ENCODE results near the gene STK38L. TPM values are rescaled to one million over a fixed set of nuclear protein-coding genes. Genes with fewer than 3 reads are reported as not detected.

STK38L gene
- total RNA-seq, 1 donor, result 68.8 TPM

DNA sequence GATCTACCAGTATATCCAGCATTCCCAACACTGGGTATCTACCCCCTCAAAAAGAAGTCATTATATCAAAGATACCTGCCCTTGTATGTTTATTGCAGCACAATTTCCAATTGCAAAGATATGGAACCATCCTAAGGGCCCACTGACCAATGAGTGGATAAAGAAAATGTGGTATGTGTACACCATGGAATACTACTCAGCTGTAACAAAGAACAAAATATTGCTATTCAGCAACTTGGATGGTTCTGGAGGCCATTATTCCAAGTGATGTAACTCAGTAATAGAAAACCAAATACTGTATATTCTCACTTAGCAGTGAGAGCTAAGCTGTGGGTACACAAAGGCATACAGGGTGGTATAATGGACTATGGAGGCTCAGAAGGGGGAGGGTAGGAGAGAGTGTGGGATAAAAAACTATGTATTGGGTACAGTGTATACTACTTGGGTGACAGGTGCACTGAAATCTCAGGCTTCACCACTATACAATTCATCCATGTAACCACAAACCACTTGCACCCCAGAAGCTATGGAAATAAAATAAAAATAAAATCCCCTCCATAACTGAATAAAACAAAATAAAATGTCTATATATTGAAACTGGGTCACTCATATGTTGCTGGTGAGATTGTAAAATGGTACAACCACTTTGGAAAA is 34.7 kb upstream of the STK38L start:
- H3K27me3 ChIP-seq (ENCODE audit: insufficient read depth, low read length), result no peaks in the 10 kb centered on the region
- H2AFZ ChIP-seq (ENCODE audit: low read length), result no peak overlapping the region
- H3K79me2 ChIP-seq (ENCODE audit: insufficient read depth, low read length), result no peaks in the 10 kb centered on the region
- H3K4me3 ChIP-seq (ENCODE audit: insufficient read depth, low read length), result no peak overlapping the region
- no peaks in the 10 kb centered on the region for H3K9me3 ChIP-seq (ENCODE audit: low read depth, low read length)
- no peaks in the 10 kb centered on the region for H3K4me1 ChIP-seq (ENCODE audit: insufficient read depth, low read length)
- H3K4me2 ChIP-seq (ENCODE audit: insufficient read depth, low read length), result no peak overlapping the region
- DNase-seq (ENCODE audit: insufficient read length, low spot score, missing footprints), result no peak
- TF ChIP-seq, protein P1, sequence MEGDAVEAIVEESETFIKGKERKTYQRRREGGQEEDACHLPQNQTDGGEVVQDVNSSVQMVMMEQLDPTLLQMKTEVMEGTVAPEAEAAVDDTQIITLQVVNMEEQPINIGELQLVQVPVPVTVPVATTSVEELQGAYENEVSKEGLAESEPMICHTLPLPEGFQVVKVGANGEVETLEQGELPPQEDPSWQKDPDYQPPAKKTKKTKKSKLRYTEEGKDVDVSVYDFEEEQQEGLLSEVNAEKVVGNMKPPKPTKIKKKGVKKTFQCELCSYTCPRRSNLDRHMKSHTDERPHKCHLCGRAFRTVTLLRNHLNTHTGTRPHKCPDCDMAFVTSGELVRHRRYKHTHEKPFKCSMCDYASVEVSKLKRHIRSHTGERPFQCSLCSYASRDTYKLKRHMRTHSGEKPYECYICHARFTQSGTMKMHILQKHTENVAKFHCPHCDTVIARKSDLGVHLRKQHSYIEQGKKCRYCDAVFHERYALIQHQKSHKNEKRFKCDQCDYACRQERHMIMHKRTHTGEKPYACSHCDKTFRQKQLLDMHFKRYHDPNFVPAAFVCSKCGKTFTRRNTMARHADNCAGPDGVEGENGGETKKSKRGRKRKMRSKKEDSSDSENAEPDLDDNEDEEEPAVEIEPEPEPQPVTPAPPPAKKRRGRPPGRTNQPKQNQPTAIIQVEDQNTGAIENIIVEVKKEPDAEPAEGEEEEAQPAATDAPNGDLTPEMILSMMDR (IDR thresholded peaks at IDR 0.05; ENCODE audit: extremely low read depth, low read depth, low read length), result no peak
- no peak overlapping the region for H3K27ac ChIP-seq (ENCODE audit: low read depth, low read length)
- H4K20me1 ChIP-seq (ENCODE audit: insufficient read depth, low read length), result no peaks in the 10 kb centered on the region
- H3K36me3 ChIP-seq (ENCODE audit: insufficient read depth, low read length), result no peaks in the 10 kb centered on the region

DNA sequence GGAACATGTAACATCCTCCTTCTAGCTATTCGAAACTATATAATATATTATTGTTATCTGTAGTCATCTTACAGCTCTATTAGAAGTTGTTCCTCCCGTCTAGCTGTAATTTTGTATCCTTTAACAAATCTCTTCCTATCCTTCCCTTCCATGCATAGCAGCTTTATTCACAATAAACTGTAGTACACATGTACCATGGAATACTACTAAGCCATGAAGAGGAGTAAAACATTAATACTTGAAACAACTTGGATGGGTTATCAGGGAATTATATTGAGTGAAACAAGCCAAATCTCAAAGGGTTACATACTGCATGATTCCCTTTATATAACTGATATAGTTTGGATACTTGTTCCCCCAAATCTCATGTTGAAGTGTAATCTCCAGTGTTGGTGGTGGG is 33.9 kb upstream of the STK38L start:
- Histone ChIP-seq H3K27ac (ENCODE audit: low read depth, low read length) (no peak overlapping the region), H3K79me2 (ENCODE audit: insufficient read depth, low read length) (no peaks in the 10 kb centered on the region), H3K27me3 (ENCODE audit: insufficient read depth, low read length) (no peaks in the 10 kb centered on the region), H3K36me3 (ENCODE audit: insufficient read depth, low read length) (no peaks in the 10 kb centered on the region), H3K4me1 (ENCODE audit: insufficient read depth, low read length) (no peaks in the 10 kb centered on the region), H4K20me1 (ENCODE audit: insufficient read depth, low read length) (no peaks in the 10 kb centered on the region), H3K4me2 (ENCODE audit: insufficient read depth, low read length) (no peak overlapping the region), H3K9me3 (ENCODE audit: low read depth, low read length) (no peaks in the 10 kb centered on the region), H3K4me3 (ENCODE audit: insufficient read depth, low read length) (no peak overlapping the region), H2AFZ (ENCODE audit: low read length) (no peak overlapping the region)
- TF ChIP-seq, protein P1 (IDR thresholded peaks at IDR 0.05; ENCODE audit: extremely low read depth, low read depth, low read length), result no peak
- no peak for DNase-seq (ENCODE audit: insufficient read length, low spot score, missing footprints)

DNA sequence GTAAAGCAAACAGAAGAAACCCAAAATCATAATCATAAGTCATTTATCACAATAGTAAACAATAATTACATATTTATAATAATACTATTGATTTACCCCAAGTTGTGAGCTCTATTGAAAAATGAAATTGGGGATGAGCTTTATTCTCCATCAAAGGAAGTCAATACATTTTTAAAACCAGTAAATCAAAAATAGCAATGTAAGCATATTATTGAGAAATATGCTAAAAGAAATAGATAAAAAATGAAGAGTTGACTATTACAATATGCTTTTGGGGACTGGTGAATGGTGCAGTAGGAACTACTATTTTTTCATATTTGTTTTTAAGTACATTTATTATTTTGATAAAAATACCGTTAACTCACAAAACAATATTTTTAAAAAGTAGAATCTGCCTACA is 31.2 kb upstream of the STK38L start:
- H3K4me2 ChIP-seq (ENCODE audit: insufficient read depth, low read length), result no peak overlapping the region
- no peaks in the 10 kb centered on the region for H3K4me1 ChIP-seq (ENCODE audit: insufficient read depth, low read length)
- H3K27me3 ChIP-seq (ENCODE audit: insufficient read depth, low read length), result no peaks in the 10 kb centered on the region
- H3K9me3 ChIP-seq (ENCODE audit: low read depth, low read length), result no peaks in the 10 kb centered on the region
- no peak overlapping the region for H2AFZ ChIP-seq (ENCODE audit: low read length)
- H3K36me3 ChIP-seq (ENCODE audit: insufficient read depth, low read length), result no peaks in the 10 kb centered on the region
- no peak overlapping the region for H3K27ac ChIP-seq (ENCODE audit: low read depth, low read length)
- no peak overlapping the region for H3K4me3 ChIP-seq (ENCODE audit: insufficient read depth, low read length)
- H3K79me2 ChIP-seq (ENCODE audit: insufficient read depth, low read length), result no peaks in the 10 kb centered on the region
- no peaks in the 10 kb centered on the region for H4K20me1 ChIP-seq (ENCODE audit: insufficient read depth, low read length)
- DNase-seq (ENCODE audit: insufficient read length, low spot score, missing footprints), result no peak
- TF ChIP-seq, protein P1 (IDR thresholded peaks at IDR 0.05; ENCODE audit: extremely low read depth, low read depth, low read length), result no peak

DNA sequence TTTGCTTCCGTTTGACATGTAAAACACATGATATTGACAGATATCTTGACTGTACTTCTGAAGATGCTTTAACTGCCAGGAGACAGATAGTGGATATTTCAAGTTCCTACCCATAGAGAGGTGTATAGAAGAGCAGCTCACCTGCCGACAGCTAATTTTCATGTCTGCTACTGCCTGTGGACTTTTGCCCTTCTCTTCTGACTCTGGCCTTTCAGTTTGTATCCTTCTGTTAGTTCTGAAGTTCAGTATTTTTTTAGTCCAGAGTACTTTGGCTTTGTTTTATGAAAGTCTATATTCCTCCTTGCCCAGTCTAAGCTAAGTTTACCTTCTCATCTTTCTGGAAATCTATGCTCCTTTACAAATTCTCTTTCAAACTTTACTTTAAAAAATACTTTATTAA is 30.8 kb upstream of the STK38L start:
- H3K36me3 ChIP-seq (ENCODE audit: insufficient read depth, low read length), result no peaks in the 10 kb centered on the region
- H3K27ac ChIP-seq (ENCODE audit: low read depth, low read length), result no peak overlapping the region
- no peaks in the 10 kb centered on the region for H3K27me3 ChIP-seq (ENCODE audit: insufficient read depth, low read length)
- no peak for DNase-seq (ENCODE audit: insufficient read length, low spot score, missing footprints)
- H3K9me3 ChIP-seq (ENCODE audit: low read depth, low read length), result no peaks in the 10 kb centered on the region
- H3K4me3 ChIP-seq (ENCODE audit: insufficient read depth, low read length), result no peak overlapping the region
- H2AFZ ChIP-seq (ENCODE audit: low read length), result no peak overlapping the region
- H4K20me1 ChIP-seq (ENCODE audit: insufficient read depth, low read length), result no peaks in the 10 kb centered on the region
- no peak overlapping the region for H3K4me2 ChIP-seq (ENCODE audit: insufficient read depth, low read length)
- H3K79me2 ChIP-seq (ENCODE audit: insufficient read depth, low read length), result no peaks in the 10 kb centered on the region
- no peaks in the 10 kb centered on the region for H3K4me1 ChIP-seq (ENCODE audit: insufficient read depth, low read length)
- TF ChIP-seq, protein P1 (IDR thresholded peaks at IDR 0.05; ENCODE audit: extremely low read depth, low read depth, low read length), result no peak
